Measurements from ENCODE around the gene TRAK1. TPM values are rescaled to one million over a fixed set of nuclear protein-coding genes. Genes with fewer than 3 reads are reported as not detected.

The TRAK1 gene
- total and polyA plus RNA-seq, 10 of the 15 experiments (the other 5 are each of a cell fraction or from before 2014, with no cell fraction given), result 6.6 to 46.2 (median 23.7) TPM

DNA sequence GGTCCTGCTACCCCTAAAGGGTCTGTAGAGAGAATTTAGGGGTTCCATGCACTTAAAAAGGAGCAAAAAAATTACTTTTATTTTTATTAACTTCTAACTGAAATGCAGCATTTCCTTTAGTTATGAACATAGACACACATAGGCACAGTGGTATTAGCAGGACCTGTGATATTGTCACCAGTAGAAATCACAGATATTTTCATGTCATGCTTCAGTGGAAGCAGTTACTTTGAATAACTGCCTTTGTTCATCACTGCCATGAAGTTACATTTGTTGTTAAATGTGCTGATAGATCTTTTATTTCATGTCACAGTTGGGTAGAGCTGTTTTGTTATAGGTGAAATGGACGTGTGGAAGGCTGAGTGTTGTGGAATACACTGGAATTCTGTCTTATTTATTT is 37.4 kb downstream of the TRAK1 start (continued):
- TF ChIP-seq, protein P1, sequence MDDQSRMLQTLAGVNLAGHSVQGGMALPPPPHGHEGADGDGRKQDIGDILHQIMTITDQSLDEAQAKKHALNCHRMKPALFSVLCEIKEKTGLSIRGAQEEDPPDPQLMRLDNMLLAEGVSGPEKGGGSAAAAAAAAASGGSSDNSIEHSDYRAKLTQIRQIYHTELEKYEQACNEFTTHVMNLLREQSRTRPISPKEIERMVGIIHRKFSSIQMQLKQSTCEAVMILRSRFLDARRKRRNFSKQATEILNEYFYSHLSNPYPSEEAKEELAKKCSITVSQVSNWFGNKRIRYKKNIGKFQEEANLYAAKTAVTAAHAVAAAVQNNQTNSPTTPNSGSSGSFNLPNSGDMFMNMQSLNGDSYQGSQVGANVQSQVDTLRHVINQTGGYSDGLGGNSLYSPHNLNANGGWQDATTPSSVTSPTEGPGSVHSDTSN (IDR thresholded peaks at IDR 0.05; ENCODE audit: insufficient replicate concordance, low read depth, low read length), result no peak
- TF ChIP-seq MTA2 (IDR thresholded peaks at IDR 0.05; ENCODE audit: low read depth), result no peak
- TF ChIP-seq, protein P2, sequence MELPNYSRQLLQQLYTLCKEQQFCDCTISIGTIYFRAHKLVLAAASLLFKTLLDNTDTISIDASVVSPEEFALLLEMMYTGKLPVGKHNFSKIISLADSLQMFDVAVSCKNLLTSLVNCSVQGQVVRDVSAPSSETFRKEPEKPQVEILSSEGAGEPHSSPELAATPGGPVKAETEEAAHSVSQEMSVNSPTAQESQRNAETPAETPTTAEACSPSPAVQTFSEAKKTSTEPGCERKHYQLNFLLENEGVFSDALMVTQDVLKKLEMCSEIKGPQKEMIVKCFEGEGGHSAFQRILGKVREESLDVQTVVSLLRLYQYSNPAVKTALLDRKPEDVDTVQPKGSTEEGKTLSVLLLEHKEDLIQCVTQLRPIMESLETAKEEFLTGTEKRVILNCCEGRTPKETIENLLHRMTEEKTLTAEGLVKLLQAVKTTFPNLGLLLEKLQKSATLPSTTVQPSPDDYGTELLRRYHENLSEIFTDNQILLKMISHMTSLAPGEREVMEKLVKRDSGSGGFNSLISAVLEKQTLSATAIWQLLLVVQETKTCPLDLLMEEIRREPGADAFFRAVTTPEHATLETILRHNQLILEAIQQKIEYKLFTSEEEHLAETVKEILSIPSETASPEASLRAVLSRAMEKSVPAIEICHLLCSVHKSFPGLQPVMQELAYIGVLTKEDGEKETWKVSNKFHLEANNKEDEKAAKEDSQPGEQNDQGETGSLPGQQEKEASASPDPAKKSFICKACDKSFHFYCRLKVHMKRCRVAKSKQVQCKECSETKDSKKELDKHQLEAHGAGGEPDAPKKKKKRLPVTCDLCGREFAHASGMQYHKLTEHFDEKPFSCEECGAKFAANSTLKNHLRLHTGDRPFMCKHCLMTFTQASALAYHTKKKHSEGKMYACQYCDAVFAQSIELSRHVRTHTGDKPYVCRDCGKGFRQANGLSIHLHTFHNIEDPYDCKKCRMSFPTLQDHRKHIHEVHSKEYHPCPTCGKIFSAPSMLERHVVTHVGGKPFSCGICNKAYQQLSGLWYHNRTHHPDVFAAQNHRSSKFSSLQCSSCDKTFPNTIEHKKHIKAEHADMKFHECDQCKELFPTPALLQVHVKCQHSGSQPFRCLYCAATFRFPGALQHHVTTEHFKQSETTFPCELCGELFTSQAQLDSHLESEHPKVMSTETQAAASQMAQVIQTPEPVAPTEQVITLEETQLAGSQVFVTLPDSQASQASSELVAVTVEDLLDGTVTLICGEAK (IDR thresholded peaks at IDR 0.05; ENCODE audit: borderline replicate concordance), result no peak
- TF ChIP-seq CBX3 (IDR thresholded peaks at IDR 0.05; ENCODE audit: borderline replicate concordance, low read depth), result no peak
- no peak for TF ChIP-seq ZNF622 (IDR thresholded peaks at IDR 0.05)
- no peak for TF ChIP-seq SUPT20H (IDR thresholded peaks at IDR 0.05; ENCODE audit: borderline replicate concordance, control insufficient read depth, low read depth, low read length)
- TF ChIP-seq IKZF2 (IDR thresholded peaks at IDR 0.05), result no peak
- TF ChIP-seq, protein P3, sequence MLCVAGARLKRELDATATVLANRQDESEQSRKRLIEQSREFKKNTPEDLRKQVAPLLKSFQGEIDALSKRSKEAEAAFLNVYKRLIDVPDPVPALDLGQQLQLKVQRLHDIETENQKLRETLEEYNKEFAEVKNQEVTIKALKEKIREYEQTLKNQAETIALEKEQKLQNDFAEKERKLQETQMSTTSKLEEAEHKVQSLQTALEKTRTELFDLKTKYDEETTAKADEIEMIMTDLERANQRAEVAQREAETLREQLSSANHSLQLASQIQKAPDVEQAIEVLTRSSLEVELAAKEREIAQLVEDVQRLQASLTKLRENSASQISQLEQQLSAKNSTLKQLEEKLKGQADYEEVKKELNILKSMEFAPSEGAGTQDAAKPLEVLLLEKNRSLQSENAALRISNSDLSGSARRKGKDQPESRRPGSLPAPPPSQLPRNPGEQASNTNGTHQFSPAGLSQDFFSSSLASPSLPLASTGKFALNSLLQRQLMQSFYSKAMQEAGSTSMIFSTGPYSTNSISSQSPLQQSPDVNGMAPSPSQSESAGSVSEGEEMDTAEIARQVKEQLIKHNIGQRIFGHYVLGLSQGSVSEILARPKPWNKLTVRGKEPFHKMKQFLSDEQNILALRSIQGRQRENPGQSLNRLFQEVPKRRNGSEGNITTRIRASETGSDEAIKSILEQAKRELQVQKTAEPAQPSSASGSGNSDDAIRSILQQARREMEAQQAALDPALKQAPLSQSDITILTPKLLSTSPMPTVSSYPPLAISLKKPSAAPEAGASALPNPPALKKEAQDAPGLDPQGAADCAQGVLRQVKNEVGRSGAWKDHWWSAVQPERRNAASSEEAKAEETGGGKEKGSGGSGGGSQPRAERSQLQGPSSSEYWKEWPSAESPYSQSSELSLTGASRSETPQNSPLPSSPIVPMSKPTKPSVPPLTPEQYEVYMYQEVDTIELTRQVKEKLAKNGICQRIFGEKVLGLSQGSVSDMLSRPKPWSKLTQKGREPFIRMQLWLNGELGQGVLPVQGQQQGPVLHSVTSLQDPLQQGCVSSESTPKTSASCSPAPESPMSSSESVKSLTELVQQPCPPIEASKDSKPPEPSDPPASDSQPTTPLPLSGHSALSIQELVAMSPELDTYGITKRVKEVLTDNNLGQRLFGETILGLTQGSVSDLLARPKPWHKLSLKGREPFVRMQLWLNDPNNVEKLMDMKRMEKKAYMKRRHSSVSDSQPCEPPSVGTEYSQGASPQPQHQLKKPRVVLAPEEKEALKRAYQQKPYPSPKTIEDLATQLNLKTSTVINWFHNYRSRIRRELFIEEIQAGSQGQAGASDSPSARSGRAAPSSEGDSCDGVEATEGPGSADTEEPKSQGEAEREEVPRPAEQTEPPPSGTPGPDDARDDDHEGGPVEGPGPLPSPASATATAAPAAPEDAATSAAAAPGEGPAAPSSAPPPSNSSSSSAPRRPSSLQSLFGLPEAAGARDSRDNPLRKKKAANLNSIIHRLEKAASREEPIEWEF (IDR thresholded peaks at IDR 0.05; ENCODE audit: insufficient replicate concordance, low read depth, low read length), result no peak
- TF ChIP-seq ASH2L (IDR thresholded peaks at IDR 0.05; ENCODE audit: borderline replicate concordance, low read depth), result no peak
- no peak for TF ChIP-seq STAT1 (conservative IDR thresholded peaks at IDR 0.05)
- no peak for TF ChIP-seq WRNIP1 (IDR thresholded peaks at IDR 0.05; ENCODE audit: borderline replicate concordance, low read depth, low read length)
- TF ChIP-seq CREB1 (IDR thresholded peaks at IDR 0.05; ENCODE audit: low read depth), result no peak
- TF ChIP-seq FOS (IDR thresholded peaks at IDR 0.05; ENCODE audit: borderline replicate concordance, extremely low read depth, insufficient read length), result no peak

Measured in GM12878 (cell line).